MM.1S (cell line): ENCODE results near the gene RANBP1.

Experiments used
- DNase-seq: peaks from one replicate; pipeline ENCODE4 v3.0.0-alpha.2; 2015
- H2AFZ ChIP-seq: fragments of 300-600 bp; sonication (generic); 2 replicates; pipeline ENCODE4 v1.6.0; 2016; ENCODE audit warnings: antibody characterized with exemption, low read length
- H3F3A ChIP-seq: fragments of 300-600 bp; sonication (generic); 2 replicates; pipeline ENCODE4 v1.6.1; 2016; ENCODE audit warnings: mild to moderate bottlenecking, antibody characterized with exemption, low read length, moderate library complexity, mixed read lengths; ENCODE audit not compliant: insufficient read depth
- H3K27ac ChIP-seq: fragments of 300-600 bp; sonication (generic); 2 replicates; pipeline ENCODE4 v1.5.1; 2016; ENCODE audit warnings: mild to moderate bottlenecking, low read length
- H3K27me3 ChIP-seq: fragments of 300-600 bp; sonication (generic); replicated peaks from 2 replicates; pipeline ENCODE4 v1.6.0; 2016; ENCODE audit warnings: low read length; ENCODE audit not compliant: insufficient read depth
- H3K36me3 ChIP-seq: fragments of 300-600 bp; sonication (generic); replicated peaks from 2 replicates; pipeline ENCODE4 v1.6.1; 2016; ENCODE audit warnings: mild to moderate bottlenecking, low read length, mixed read lengths; ENCODE audit not compliant: insufficient read depth
- H3K4me1 ChIP-seq: fragments of 300-600 bp; sonication (generic); 2 replicates; pipeline ENCODE4 v1.6.1; 2016; ENCODE audit warnings: low read length, mixed read lengths
- H3K4me2 ChIP-seq: fragments of 300-600 bp; sonication (generic); 2 replicates; pipeline ENCODE4 v1.6.0; 2016; ENCODE audit warnings: low read depth, low read length
- H3K4me3 ChIP-seq: fragments of 300-600 bp; sonication (generic); 2 replicates; pipeline ENCODE4 v1.5.1; 2016; ENCODE audit warnings: low read length, mixed read lengths
- H3K79me2 ChIP-seq: fragments of 300-600 bp; sonication (generic); 2 replicates; pipeline ENCODE4 v1.6.1; 2016; ENCODE audit warnings: mixed run types, low read length, mixed read lengths
- H3K9ac ChIP-seq: fragments of 300-600 bp; sonication (generic); 2 replicates; pipeline ENCODE4 v1.6.1; 2016; ENCODE audit warnings: low read length, mixed read lengths
- H3K9me2 ChIP-seq: fragments of 300-600 bp; sonication (generic); replicated peaks from 2 replicates; pipeline ENCODE4 v1.6.1; 2016; ENCODE audit warnings: mild to moderate bottlenecking, low read length, mixed read lengths; ENCODE audit not compliant: insufficient read depth
- H3K9me3 ChIP-seq: fragments of 300-600 bp; sonication (generic); replicated peaks from 2 replicates; pipeline ENCODE4 v1.6.1; 2016; ENCODE audit warnings: mild to moderate bottlenecking, low read length, mixed read lengths; ENCODE audit not compliant: insufficient read depth
- H4K20me1 ChIP-seq: fragments of 300-600 bp; sonication (generic); 2 replicates; pipeline ENCODE4 v1.6.1; 2016; ENCODE audit warnings: mild to moderate bottlenecking, low read length, moderate library complexity, mixed read lengths; ENCODE audit not compliant: insufficient read depth
- EZH2 ChIP-seq: fragments of 300-600 bp; sonication (generic); optimal IDR thresholded peaks from 2 replicates; pipeline ENCODE3; 2017; ENCODE audit warnings: low read depth, mild to moderate bottlenecking, antibody characterized with exemption, low read length, mixed read lengths
- EZH2phosphoT487 ChIP-seq: fragments of 300-600 bp; sonication (generic); IDR thresholded peaks from 2 replicates; pipeline ENCODE4 v1.6.1; 2018; ENCODE audit warnings: antibody characterized with exemption, low read length
- TF ChIP-seq, protein P1 (sequence below): fragments of 300-600 bp; sonication (generic); IDR thresholded peaks from 2 replicates; pipeline ENCODE4 v1.5.1; 2016; ENCODE audit warnings: antibody characterized with exemption, low read length, mixed read lengths

The RANBP1 gene

DNA sequence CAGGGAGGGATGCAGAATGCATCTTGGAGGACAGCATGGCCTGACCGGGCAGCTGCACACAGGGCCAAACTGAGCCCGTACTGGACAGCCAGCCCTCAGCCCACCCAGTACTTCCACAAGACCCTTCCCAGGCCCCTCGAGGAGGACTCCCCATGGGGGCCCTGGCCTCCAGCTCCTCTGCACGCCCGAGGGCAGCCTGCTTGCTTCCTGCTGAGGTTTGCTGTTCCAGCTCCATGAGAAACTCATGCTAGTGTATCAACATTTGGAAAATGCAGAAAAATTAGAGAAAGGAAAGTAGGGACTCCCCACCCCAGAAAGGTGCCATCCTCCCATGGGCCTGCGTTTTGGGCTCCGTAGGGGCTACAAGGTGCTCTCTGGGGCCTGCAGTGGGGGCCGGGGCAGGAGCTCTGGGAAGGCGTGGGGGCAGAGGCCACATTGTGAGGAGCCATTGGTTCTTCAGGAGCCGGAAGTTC is 56.3 kb downstream of the RANBP1 start:
- Histone ChIP-seq H3F3A (no peaks in the 10 kb centered on the region), H3K79me2 (no peaks in the 10 kb centered on the region), H3K9ac (no peak overlapping the region), H2AFZ (no peak overlapping the region), H4K20me1 (no peaks in the 10 kb centered on the region), H3K36me3 (no peaks in the 10 kb centered on the region), H3K4me2 (no peak overlapping the region), H3K27me3 (peaks cover 96% of the 10 kb centered on the region), H3K9me3 (no peaks in the 10 kb centered on the region), H3K4me3 (no peak overlapping the region), H3K27ac (no peak overlapping the region), H3K4me1 (no peaks in the 10 kb centered on the region), H3K9me2 (no peaks in the 10 kb centered on the region)
- TF ChIP-seq EZH2phosphoT487 = no peak
- TF ChIP-seq EZH2 = no peak
- TF ChIP-seq, protein P1, sequence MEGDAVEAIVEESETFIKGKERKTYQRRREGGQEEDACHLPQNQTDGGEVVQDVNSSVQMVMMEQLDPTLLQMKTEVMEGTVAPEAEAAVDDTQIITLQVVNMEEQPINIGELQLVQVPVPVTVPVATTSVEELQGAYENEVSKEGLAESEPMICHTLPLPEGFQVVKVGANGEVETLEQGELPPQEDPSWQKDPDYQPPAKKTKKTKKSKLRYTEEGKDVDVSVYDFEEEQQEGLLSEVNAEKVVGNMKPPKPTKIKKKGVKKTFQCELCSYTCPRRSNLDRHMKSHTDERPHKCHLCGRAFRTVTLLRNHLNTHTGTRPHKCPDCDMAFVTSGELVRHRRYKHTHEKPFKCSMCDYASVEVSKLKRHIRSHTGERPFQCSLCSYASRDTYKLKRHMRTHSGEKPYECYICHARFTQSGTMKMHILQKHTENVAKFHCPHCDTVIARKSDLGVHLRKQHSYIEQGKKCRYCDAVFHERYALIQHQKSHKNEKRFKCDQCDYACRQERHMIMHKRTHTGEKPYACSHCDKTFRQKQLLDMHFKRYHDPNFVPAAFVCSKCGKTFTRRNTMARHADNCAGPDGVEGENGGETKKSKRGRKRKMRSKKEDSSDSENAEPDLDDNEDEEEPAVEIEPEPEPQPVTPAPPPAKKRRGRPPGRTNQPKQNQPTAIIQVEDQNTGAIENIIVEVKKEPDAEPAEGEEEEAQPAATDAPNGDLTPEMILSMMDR = no peak
- DNase-seq = no peak

DNA sequence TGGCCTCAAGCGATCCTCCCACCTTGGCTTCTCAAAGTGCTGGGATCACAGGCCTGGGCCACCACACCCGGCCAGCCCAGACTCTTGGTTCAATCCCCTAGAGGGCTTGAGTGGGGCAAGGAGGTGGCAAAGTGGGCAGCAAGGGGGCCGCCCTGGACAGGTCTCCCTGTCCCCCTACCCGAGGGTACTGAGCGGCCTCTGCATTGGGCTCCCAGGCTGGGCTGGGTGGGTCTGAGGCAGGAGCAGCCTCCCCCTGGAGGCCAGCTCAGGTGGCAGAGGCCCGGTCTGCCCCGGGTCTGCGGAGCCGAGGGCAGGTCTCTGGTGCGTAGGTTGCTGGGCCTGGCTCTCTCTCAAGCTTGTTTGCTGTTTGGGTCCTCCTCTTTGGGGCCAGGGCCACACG is 57.3 kb downstream of the RANBP1 start:
- Histone ChIP-seq H4K20me1 (no peaks in the 10 kb centered on the region), H3K79me2 (no peaks in the 10 kb centered on the region), H2AFZ (no peak overlapping the region), H3K4me2 (no peak overlapping the region), H3F3A (no peaks in the 10 kb centered on the region), H3K4me3 (no peak overlapping the region), H3K36me3 (no peaks in the 10 kb centered on the region), H3K27ac (no peak overlapping the region), H3K9me2 (no peaks in the 10 kb centered on the region), H3K27me3 (peaks cover 96% of the 10 kb centered on the region), H3K9ac (no peak overlapping the region), H3K4me1 (no peaks in the 10 kb centered on the region), H3K9me3 (no peaks in the 10 kb centered on the region)
- no peak for DNase-seq
- TF ChIP-seq EZH2phosphoT487 = no peak
- no peak for TF ChIP-seq EZH2
- TF ChIP-seq, protein P1 = no peak

DNA sequence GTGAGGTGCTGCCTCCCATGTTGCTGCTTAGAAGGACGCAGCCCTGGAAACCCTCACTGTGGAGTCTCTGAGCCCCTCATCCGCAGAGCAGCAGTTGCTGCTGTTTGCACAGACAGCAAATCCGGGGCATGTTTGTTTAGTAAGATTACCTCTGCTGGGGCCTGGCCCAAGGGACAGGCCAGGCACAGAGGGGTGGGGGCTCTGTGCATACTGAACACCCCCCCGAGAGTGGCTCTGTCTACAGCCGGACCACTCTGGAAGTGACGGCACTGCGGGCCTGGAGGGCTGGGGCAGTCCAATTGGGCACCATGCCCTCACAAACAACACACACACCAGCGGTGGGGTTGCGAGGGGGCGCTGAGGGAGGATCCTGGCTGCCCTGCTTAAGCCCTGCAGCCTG is 57.9 kb downstream of the RANBP1 start:
- Histone ChIP-seq H3K9me3 (no peaks in the 10 kb centered on the region), H4K20me1 (no peaks in the 10 kb centered on the region), H3K27me3 (peaks cover 96% of the 10 kb centered on the region), H3K36me3 (no peaks in the 10 kb centered on the region), H3K9ac (no peak overlapping the region), H2AFZ (no peak overlapping the region), H3K4me3 (no peak overlapping the region), H3K4me2 (no peak overlapping the region), H3K4me1 (no peaks in the 10 kb centered on the region), H3F3A (no peaks in the 10 kb centered on the region), H3K27ac (no peak overlapping the region), H3K79me2 (no peaks in the 10 kb centered on the region), H3K9me2 (no peaks in the 10 kb centered on the region)
- no peak for TF ChIP-seq EZH2
- no peak for TF ChIP-seq EZH2phosphoT487
- TF ChIP-seq, protein P1 = no peak
- no peak for DNase-seq
